K562 (cell line): ENCODE results near the gene GNG14. TPM values are rescaled to one million over a fixed set of nuclear protein-coding genes. Genes with fewer than 3 reads are reported as not detected.

Source experiments
- ATAC-seq: fragments of 200-7000 bp; cut with Tn5 transposase; 3 replicates; pipeline ENCODE4 v1.9.1; 2020; ENCODE audit warnings: moderate library complexity
- BruUV-seq: library from RNA; stranded (reverse); fragments of 400-500 nt; replicated peaks from 2 replicates; lab custom pipeline; 2021; lab: Mats Ljungman, UMichigan
- CTCF ChIA-PET: fragments of 300-600 bp; formaldehyde crosslinking; extraction: SDS; loops from one replicate; lab custom pipeline; 2021; ENCODE audit warnings: low intra/inter-chr PET ratio; lab: Yijun Ruan, JAX
- POLR2A ChIA-PET: fragments of 300-600, 350-650 bp; sonication (Branson Sonifier 250); formaldehyde crosslinking; extraction: SDS; loops from one replicate; lab custom pipeline; 2021; ENCODE audit warnings: antibody characterized with exemption, inconsistent platforms; lab: Yijun Ruan, JAX
- DNase-seq, 4 experiments: peaks; one replicate each; pipeline versions ENCODE4 v3.0.0 to v3.0.0-alpha.2; 2011 to 2018; ENCODE audit warnings: low spot score in 3 of 4, mixed read lengths in 3 of 4; ENCODE audit errors: extremely low read depth in 1 of 4
- FAIRE-seq: peaks from 2 replicates; lab custom pipeline; 2011; peaks lifted over from hg19 to GRCh38; lab: Jason Lieb, UNC
- H2AFZ ChIP-seq: 2 replicates; pipeline ENCODE4 v1.6.0; 2011; ENCODE audit warnings: low read depth, low read length, control low read depth, inconsistent platforms
- H3K27ac ChIP-seq: fragments of 200-600 bp; 3 replicates; pipeline ENCODE4 v1.8.0; 2011; ENCODE audit warnings: low read depth, mild to moderate bottlenecking, control low read depth, inconsistent platforms, low read length, moderate library complexity, mixed read lengths; ENCODE audit errors: extremely low read depth
- H3K27me3 ChIP-seq, 2 experiments: fragments of 300-600 bp in 1 of 2; 2 replicates in 1 of 2; 3 replicates in 1 of 2; pipeline versions ENCODE4 v1.6.0 to v1.8.0; 2011; ENCODE audit warnings: inconsistent platforms in 2 of 2, low read length in 2 of 2, mild to moderate bottlenecking in 1 of 2, mixed read lengths in 1 of 2, moderate library complexity in 1 of 2; ENCODE audit not compliant: control insufficient read depth in 2 of 2, insufficient read depth in 2 of 2
- H3K36me3 ChIP-seq: fragments of 300-600 bp; 3 replicates; pipeline ENCODE4 v1.8.0; 2011; ENCODE audit warnings: mild to moderate bottlenecking, low read length, inconsistent platforms; ENCODE audit not compliant: control insufficient read depth, insufficient read depth
- H3K4me1 ChIP-seq, 2 experiments: fragments of 200-600 bp in 1 of 2; replicated peaks in 1 of 2; 2 replicates in 1 of 2; 3 replicates in 1 of 2; pipeline versions ENCODE4 v1.5.1 to v1.8.0; 2011; ENCODE audit warnings: inconsistent platforms in 2 of 2, low read length in 2 of 2, mild to moderate bottlenecking in 1 of 2, mixed read lengths in 1 of 2, moderate library complexity in 1 of 2; ENCODE audit not compliant: control insufficient read depth in 2 of 2, insufficient read depth in 2 of 2
- H3K4me2 ChIP-seq: 2 replicates; pipeline ENCODE4 v1.6.1; 2011; ENCODE audit warnings: low read length, control low read depth, inconsistent platforms, mixed read lengths; ENCODE audit not compliant: insufficient read depth
- H3K4me3 ChIP-seq: fragments of 200-600 bp; sonication (generic), shearing (Covaris generic); 2 replicates; pipeline ENCODE4 v1.5.1; 2016; ENCODE audit warnings: control low read depth, inconsistent platforms
- H3K79me2 ChIP-seq: fragments of 200-600 bp; 3 replicates; pipeline ENCODE4 v1.8.0; 2011; ENCODE audit warnings: low read length, inconsistent platforms; ENCODE audit not compliant: control insufficient read depth, insufficient read depth
- H3K9ac ChIP-seq, 2 experiments: 2 replicates each; pipeline versions ENCODE4 v1.6.0 to v1.6.1; 2011; ENCODE audit warnings: low read depth in 2 of 2, low read length in 2 of 2, control low read depth in 1 of 2, inconsistent platforms in 1 of 2, mild to moderate bottlenecking in 1 of 2, mixed read lengths in 1 of 2; ENCODE audit not compliant: insufficient read depth in 1 of 2
- H3K9me1 ChIP-seq: one replicate; pipeline ENCODE4 v1.6.0; 2011; ENCODE audit warnings: inconsistent platforms, mild to moderate bottlenecking, low read length, moderate library complexity; ENCODE audit not compliant: control insufficient read depth, insufficient read depth
- H3K9me3 ChIP-seq: replicated peaks from 2 replicates; pipeline ENCODE4 v1.5.1; 2011; ENCODE audit warnings: low read depth, low read length, inconsistent platforms; ENCODE audit not compliant: control insufficient read depth, insufficient read depth
- H4K20me1 ChIP-seq: replicated peaks from 2 replicates; pipeline ENCODE4 v1.6.1; 2011; ENCODE audit warnings: low read length, inconsistent platforms, mixed read lengths; ENCODE audit not compliant: control insufficient read depth, insufficient read depth
- BDP1 ChIP-seq: IDR thresholded peaks from 3 replicates; pipeline ENCODE4 v1.6.1; 2011; ENCODE audit not compliant: insufficient read length, insufficient read depth
- BRCA1 ChIP-seq, 2 experiments: fragments of 450-650 bp in 1 of 2; sonication (generic) in 1 of 2; formaldehyde crosslinking in 1 of 2; IDR thresholded peaks; 2 replicates each; pipeline versions ENCODE4 v1.5.0 to v1.6.1; 2017 to 2020; ENCODE audit warnings: mild to moderate bottlenecking in 1 of 2, missing genetic modification reagents in 1 of 2
- FOSL1 ChIP-seq: fragments of 200-800 bp; sonication (Bioruptor generic); conservative IDR thresholded peaks from 2 replicates; pipeline ENCODE4 v1.6.1; 2016; ENCODE audit warnings: missing genetic modification characterization, missing compliant biosample characterization
- HNRNPH1 ChIP-seq: fragments of 200-400 bp; formaldehyde crosslinking; optimal IDR thresholded peaks from 2 replicates; pipeline ENCODE3; 2017; ENCODE audit warnings: low read depth, mild to moderate bottlenecking, low read length, moderate library complexity
- SAFB2 ChIP-seq: fragments of 200-400 bp; formaldehyde crosslinking; IDR thresholded peaks from 2 replicates; pipeline ENCODE4 v1.6.1; 2018; ENCODE audit warnings: borderline replicate concordance, low read length, low read depth, moderate library complexity; ENCODE audit not compliant: severe bottlenecking
- SRF ChIP-seq, 2 experiments: fragments of 250-450, 450-650 bp in 1 of 2; sonication (Bioruptor Pico) in 1 of 2; sonication (generic) in 1 of 2; formaldehyde crosslinking; IDR thresholded peaks; 2 replicates each; pipeline versions ENCODE4 v1.5.0 to v1.5.1; 2020 to 2022; ENCODE audit warnings: mild to moderate bottlenecking in 1 of 2, missing genetic modification reagents in 1 of 2
- TFAM ChIP-seq: fragments of 250-450 bp; sonication (Bioruptor Pico); conservative IDR thresholded peaks from 2 replicates; pipeline ENCODE4 v1.5.0; 2021; ENCODE audit warnings: mild to moderate bottlenecking, moderate library complexity
- U2AF1 ChIP-seq: fragments of 200-400 bp; formaldehyde crosslinking; optimal IDR thresholded peaks from 2 replicates; pipeline ENCODE3; 2017; ENCODE audit warnings: mild to moderate bottlenecking, low read depth, low read length, moderate library complexity
- ZNF512 ChIP-seq: IDR thresholded peaks from 2 replicates; pipeline ENCODE4 v1.6.1; 2016; ENCODE audit warnings: missing genetic modification characterization, missing compliant biosample characterization
- ZNF699 ChIP-seq: fragments of 250-450 bp; sonication (Bioruptor Pico); IDR thresholded peaks from 2 replicates; pipeline ENCODE4 v1.8.0; 2021; ENCODE audit warnings: mild to moderate bottlenecking, moderate library complexity; ENCODE audit not compliant: insufficient replicate concordance
- WGBS: fragments of 100-300 bp; shearing (Covaris generic); methylation state at CpG from one replicate; pipeline ENCODE4 v1.1.6; 2016; ENCODE audit warnings: low coverage, mixed read lengths; ENCODE audit not compliant: insufficient coverage; ENCODE audit errors: missing lambda C conversion rate; 5-methylcytosine and 5-hydroxymethylcytosine counted together
- in situ Hi-C: fragments of 300-500 bp; cut with MboI; formaldehyde crosslinking; loops from 4 replicates; pipeline ENCODE4 v1.15.0; 2018; ENCODE audit warnings: inconsistent platforms, mixed read lengths
- intact Hi-C: fragments of 100-400 bp; cut with micrococcal nuclease; formaldehyde crosslinking; loops from 2 replicates; pipeline ENCODE4 v1.14.2; 2022
- polyA plus RNA-seq, 8 experiments: library from polyadenylated mRNA; depleted of rRNA in 4 of 8; stranded (reverse) in 5 of 8; unstranded in 3 of 8; fragments of >200 nt; fragmentation: Nextera tagmentation in 2 of 8; fragmentation: Illumina TruSeq in 1 of 8; extraction: Ambion mirVana in 2 of 8; extraction: Trizol in 1 of 8; gene quantifications; 2 replicates each; pipeline versions ENCODE4 v1.2.1 to v1.2.3, GENCODE V29; 2011 to 2014; ENCODE audit warnings: inconsistent platforms in 1 of 8, missing spikeins in 1 of 8
- total RNA-seq, 7 experiments: library from RNA; depleted of rRNA in 6 of 7; stranded (reverse); fragments of >200 nt in 6 of 7; fragmentation: Illumina TruSeq in 2 of 7; extraction: Trizol in 2 of 7; gene quantifications; 2 replicates each; pipeline versions ENCODE4 v1.2.1 to v1.2.3, GENCODE V29; 2011 to 2021; ENCODE audit warnings: low replicate concordance in 1 of 7
- TF ChIP-seq, protein P1 (sequence below): fragments of 250-450 bp; sonication (Bioruptor Pico); IDR thresholded peaks from 2 replicates; pipeline ENCODE4 v1.8.0; 2021; ENCODE audit warnings: borderline replicate concordance, mild to moderate bottlenecking, moderate library complexity; ENCODE audit not compliant: poor library complexity, severe bottlenecking

GNG14 gene
- total and polyA plus RNA-seq, 9 of the 15 experiments (the other 6 are each of a cell fraction or from before 2014, with no cell fraction given): not detected

DNA sequence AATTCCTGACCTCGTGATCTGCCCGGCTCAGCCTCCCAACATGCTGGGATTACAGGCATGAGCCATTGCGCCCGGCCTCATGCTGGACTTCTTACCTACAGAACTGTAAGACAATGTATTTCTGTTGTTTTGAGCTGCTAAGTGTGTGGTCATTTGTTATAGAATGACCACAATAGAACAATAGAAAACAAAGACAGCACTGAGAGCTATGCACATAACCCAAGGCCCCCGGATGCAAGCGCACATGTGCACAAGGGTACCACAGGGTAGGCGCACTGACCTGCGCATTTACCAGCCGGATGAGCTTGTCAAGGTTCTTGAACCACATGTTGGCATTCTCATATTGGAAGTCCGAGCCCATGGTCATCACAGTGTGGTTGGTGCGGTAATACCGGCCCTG, 26.8 kb upstream of the GNG14 start:
- CTCF ChIA-PET: no interaction called here
- FAIRE-seq (no peak), ATAC-seq (no peak), DNase-seq (no peak)
- intact Hi-C loops (no loop called here), in situ Hi-C loops (no loop called here)
- TF ChIP-seq ZNF699 (CRISPR knock-in tag) (no peak), U2AF1 (no peak), ZNF512 (no peak), FOSL1 (no peak), SAFB2 (no peak), TFAM (CRISPR knock-in tag) (no peak), SRF (CRISPR knock-in tag; IDR thresholded peaks at IDR 0.05) (no peak), BDP1 (no peak), HNRNPH1 (no peak), BRCA1 (IDR thresholded peaks at IDR 0.05) (no peak), BRCA1 (CRISPR knock-in tag; IDR thresholded peaks at IDR 0.05) (no peak)
- TF ChIP-seq, protein P1, sequence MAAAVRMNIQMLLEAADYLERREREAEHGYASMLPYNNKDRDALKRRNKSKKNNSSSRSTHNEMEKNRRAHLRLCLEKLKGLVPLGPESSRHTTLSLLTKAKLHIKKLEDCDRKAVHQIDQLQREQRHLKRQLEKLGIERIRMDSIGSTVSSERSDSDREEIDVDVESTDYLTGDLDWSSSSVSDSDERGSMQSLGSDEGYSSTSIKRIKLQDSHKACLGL (CRISPR knock-in tag): no peak
- H4K20me1 ChIP-seq: no peaks in the 10 kb centered on the region
- no peak overlapping the region for H3K27ac ChIP-seq
- H3K27me3 ChIP-seq: no peaks in the 10 kb centered on the region
- H3K9ac ChIP-seq: no peak overlapping the region
- POLR2A ChIA-PET: interaction anchor here (0.5 kb wide), 1 partner anchor 20 kb away, joined by 5 read pairs; no protein-coding TSS in a partner anchor
- H3K4me1 ChIP-seq: peaks cover 0 to 17% of the 10 kb centered on the region in 2 experiments; a peak in 3 of 5 replicates
- H3K36me3 ChIP-seq: peaks cover 36% of the 10 kb centered on the region; the same call in 2 of the 3 replicates
- no TSS peak for BruUV-seq
- H3K4me2 ChIP-seq: no peak overlapping the region
- no peak overlapping the region for H3K4me3 ChIP-seq
- WGBS: 85% methylated on average over 12 of the region's 12 CpGs
- H3K9me1 ChIP-seq: no peaks in the 10 kb centered on the region
- no peak overlapping the region for H2AFZ ChIP-seq
- H3K79me2 ChIP-seq: peaks cover under 1% of the 10 kb centered on the region; the same call in 1 of the 3 replicates
- H3K9me3 ChIP-seq: 0 out of 2 replicates have a peak, but pooled peaks cover 1% of the 10 kb centered on the region
